Measurements from ENCODE around the gene CDH4.

Gene CDH4

DNA sequence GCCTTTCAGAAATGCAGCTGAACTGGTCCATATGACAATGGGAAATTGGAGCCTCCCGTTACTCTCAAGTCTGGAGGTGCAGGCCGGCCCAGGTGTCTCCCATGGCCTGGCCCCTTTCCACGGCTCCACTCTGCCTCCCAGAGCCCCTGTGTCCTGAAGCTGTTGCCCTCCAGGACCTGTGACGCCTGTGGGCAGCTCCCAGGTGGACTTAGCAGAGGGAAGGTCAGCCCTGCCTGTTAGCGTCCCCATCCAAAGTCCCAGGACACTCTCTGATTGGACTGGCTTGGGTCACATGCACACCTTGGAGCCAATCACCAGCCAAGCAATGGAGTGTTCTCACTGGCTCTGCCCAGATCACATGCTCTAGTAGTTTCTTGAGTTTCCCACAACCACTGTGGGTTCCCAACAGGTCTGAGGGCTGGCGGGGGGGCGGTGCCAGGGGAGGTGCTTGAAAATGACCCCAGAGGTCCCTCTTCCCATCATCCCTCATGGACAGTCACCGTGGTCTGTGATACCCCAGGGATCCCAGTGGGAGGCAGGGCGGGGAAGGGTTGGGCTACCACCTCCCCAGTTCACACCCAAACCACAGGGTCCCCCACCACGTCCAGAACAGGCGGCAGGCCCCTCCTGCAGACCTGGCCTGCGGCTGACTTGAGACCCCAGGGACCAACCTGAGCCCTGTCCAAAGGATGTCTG, 678.1 kb downstream of the CDH4 start:
- no peak overlapping the region for H3K4me3 ChIP-seq (ENCODE audit: low read length)
- TF ChIP-seq, protein P1, sequence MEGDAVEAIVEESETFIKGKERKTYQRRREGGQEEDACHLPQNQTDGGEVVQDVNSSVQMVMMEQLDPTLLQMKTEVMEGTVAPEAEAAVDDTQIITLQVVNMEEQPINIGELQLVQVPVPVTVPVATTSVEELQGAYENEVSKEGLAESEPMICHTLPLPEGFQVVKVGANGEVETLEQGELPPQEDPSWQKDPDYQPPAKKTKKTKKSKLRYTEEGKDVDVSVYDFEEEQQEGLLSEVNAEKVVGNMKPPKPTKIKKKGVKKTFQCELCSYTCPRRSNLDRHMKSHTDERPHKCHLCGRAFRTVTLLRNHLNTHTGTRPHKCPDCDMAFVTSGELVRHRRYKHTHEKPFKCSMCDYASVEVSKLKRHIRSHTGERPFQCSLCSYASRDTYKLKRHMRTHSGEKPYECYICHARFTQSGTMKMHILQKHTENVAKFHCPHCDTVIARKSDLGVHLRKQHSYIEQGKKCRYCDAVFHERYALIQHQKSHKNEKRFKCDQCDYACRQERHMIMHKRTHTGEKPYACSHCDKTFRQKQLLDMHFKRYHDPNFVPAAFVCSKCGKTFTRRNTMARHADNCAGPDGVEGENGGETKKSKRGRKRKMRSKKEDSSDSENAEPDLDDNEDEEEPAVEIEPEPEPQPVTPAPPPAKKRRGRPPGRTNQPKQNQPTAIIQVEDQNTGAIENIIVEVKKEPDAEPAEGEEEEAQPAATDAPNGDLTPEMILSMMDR (conservative IDR thresholded peaks at IDR 0.05; ENCODE audit: low read depth, low read length), result no peak
- DNase-seq (ENCODE audit: low read depth), result no peak

GRCh38 chr20:61930776-61931475, 678.9 kb downstream of the CDH4 start:
- no peak for DNase-seq (ENCODE audit: low read depth)
- TF ChIP-seq, protein P1 (conservative IDR thresholded peaks at IDR 0.05; ENCODE audit: low read depth, low read length), result no peak
- no peak overlapping the region for H3K4me3 ChIP-seq (ENCODE audit: low read length)

GRCh38 chr20:61931476-61932198, 679.6 kb downstream of the CDH4 start:
- DNase-seq (ENCODE audit: low read depth), result no peak
- TF ChIP-seq, protein P1 (conservative IDR thresholded peaks at IDR 0.05; ENCODE audit: low read depth, low read length), result no peak
- no peak overlapping the region for H3K4me3 ChIP-seq (ENCODE audit: low read length)

DNA sequence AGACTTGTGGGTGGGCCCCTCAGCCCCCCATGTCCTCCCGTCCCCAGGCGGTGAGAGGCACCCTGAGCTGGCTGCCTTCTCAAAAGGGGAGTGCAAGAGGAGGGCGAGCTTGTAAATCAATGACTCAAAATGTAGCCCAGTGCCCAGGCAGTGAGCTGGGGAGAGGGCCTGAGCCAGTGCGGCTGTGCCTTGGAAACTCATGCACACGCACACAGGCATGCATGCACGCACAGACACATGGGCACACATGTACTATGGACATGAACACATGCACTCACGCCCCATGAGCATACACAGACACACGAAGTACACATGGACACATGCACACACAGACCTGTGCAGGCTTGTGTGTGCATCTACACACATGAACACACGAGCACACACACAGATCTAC, 680.1 kb downstream of the CDH4 start:
- TF ChIP-seq, protein P1 (conservative IDR thresholded peaks at IDR 0.05; ENCODE audit: low read depth, low read length), result no peak
- no peak overlapping the region for H3K4me3 ChIP-seq (ENCODE audit: low read length)
- no peak for DNase-seq (ENCODE audit: low read depth)

GRCh38 chr20:61932711-61933480, 680.8 kb downstream of the CDH4 start:
- DNase-seq (ENCODE audit: low read depth), result no peak
- H3K4me3 ChIP-seq (ENCODE audit: low read length), result no peak overlapping the region
- TF ChIP-seq, protein P1 (conservative IDR thresholded peaks at IDR 0.05; ENCODE audit: low read depth, low read length), result no peak

GRCh38 chr20:61933481-61933950, 681.5 kb downstream of the CDH4 start:
- no peak for DNase-seq (ENCODE audit: low read depth)
- H3K4me3 ChIP-seq (ENCODE audit: low read length), result no peak overlapping the region
- TF ChIP-seq, protein P1 (conservative IDR thresholded peaks at IDR 0.05; ENCODE audit: low read depth, low read length), result no peak
